Kidney (tissue), 14 donors: Measurements from ENCODE around the gene NDUFV1. TPM values are rescaled to one million over a fixed set of nuclear protein-coding genes. Genes with fewer than 3 reads are reported as not detected.

Experiments
- DNase-seq, 5 donors: peaks; one replicate each; pipeline ENCODE4 v3.0.0-alpha.2; 2013 to 2020
- FAIRE-seq: peaks from 2 replicates; lab custom pipeline; 2012; peaks lifted over from hg19 to GRCh38; lab: Jason Lieb, UNC
- H3K27ac ChIP-seq, 2 donors: one replicate each; pipeline ENCODE4 v1.7.0; 2013; ENCODE audit warnings: low read depth in 2 of 2, low read length in 2 of 2, inconsistent platforms in 1 of 2
- H3K27me3 ChIP-seq: one replicate; pipeline ENCODE4 v1.7.1; 2013; ENCODE audit warnings: low read length, inconsistent platforms; ENCODE audit not compliant: control insufficient read depth, insufficient read depth
- H3K36me3 ChIP-seq, 3 donors: one replicate each; pipeline versions ENCODE4 v1.7.0 to v1.7.1; 2013; ENCODE audit warnings: low read length in 3 of 3, control low read depth in 1 of 3, inconsistent platforms in 1 of 3; ENCODE audit not compliant: insufficient read depth in 3 of 3, control insufficient read depth in 2 of 3
- H3K4me1 ChIP-seq, 3 donors: one replicate each; pipeline versions ENCODE4 v1.7.0 to v1.7.1; 2013; ENCODE audit warnings: low read length in 3 of 3, inconsistent platforms in 1 of 3, low read depth in 1 of 3; ENCODE audit not compliant: control insufficient read depth in 2 of 3, insufficient read depth in 2 of 3
- H3K4me3 ChIP-seq, 3 donors: one replicate each; pipeline versions ENCODE4 v1.7.0 to v1.8.1; 2013; ENCODE audit warnings: low read length in 3 of 3, control low read depth in 1 of 3, inconsistent platforms in 1 of 3
- H3K9ac ChIP-seq, 3 donors: one replicate each; pipeline versions ENCODE4 v1.7.0 to v1.7.1; 2013; ENCODE audit warnings: low read length in 3 of 3, control low read depth in 1 of 3, inconsistent platforms in 1 of 3
- H3K9me3 ChIP-seq, 3 donors: one replicate each; pipeline versions ENCODE4 v1.7.0 to v1.7.1; 2013; ENCODE audit warnings: low read length in 3 of 3, control low read depth in 1 of 3, inconsistent platforms in 1 of 3; ENCODE audit not compliant: control insufficient read depth in 2 of 3, insufficient read depth in 1 of 3
- CTCF ChIP-seq: IDR thresholded peaks from 3 replicates; pipeline ENCODE4 v1.5.1; 2012; ENCODE audit warnings: mild to moderate bottlenecking, moderate library complexity, borderline replicate concordance; ENCODE audit not compliant: insufficient read depth; ENCODE audit errors: extremely low read depth
- intact Hi-C: fragments of 100-400 bp; cut with DNase I; formaldehyde crosslinking; loops from one replicate; pipeline ENCODE4 v1.11.1; 2022
- polyA plus RNA-seq: library from polyadenylated mRNA; stranded (reverse); fragments of 350-450 nt; fragmentation: Illumina TruSeq; extraction: RNeasy Lipid Tissue Mini Kit (QIAGEN cat#74804); gene quantifications from one replicate; pipeline ENCODE4 v1.2.3, GENCODE V29; 2014; ENCODE audit warnings: low read depth, low replicate concordance; ENCODE audit not compliant: insufficient read depth
- total RNA-seq: library from RNA; stranded (reverse); fragmentation: NEBNext Ultra II Directional; extraction: Animal tissue kit (Norgen Biotek cat#: 25700); gene quantifications from one replicate; pipeline ENCODE4 v1.2.1, GENCODE V29; 2021
- donor health status: control.
- donor health status: control.
- donor health status: control.
- donor health status: control.
- donor health status: control.
- donor health status: DM: yes; HTN: yes; CAD: no.
- donor health status: Normal renal cell carcinoma (clear cell type).

NDUFV1 gene
- total and polyA plus RNA-seq, 2 donors from 2014 or later, result 191 to 395 TPM

- DNase-seq (peak in 1 of 5 donors; percentile 65), FAIRE-seq (no peak)
- Histone ChIP-seq H3K4me1 (no peaks in the 10 kb centered on the region), H3K9me3 (no peaks in the 10 kb centered on the region), H3K9ac (no peak overlapping the region), H3K27ac (no peak overlapping the region), H3K27me3 (no peaks in the 10 kb centered on the region), H3K4me3 (no peak overlapping the region), H3K36me3 (no peaks in the 10 kb centered on the region)
- intact Hi-C loops, result no loop called here
- no peak for TF ChIP-seq CTCF
Observed at GRCh38 chr11:67638535-67639437, 32.0 kb downstream of the NDUFV1 start.

DNA sequence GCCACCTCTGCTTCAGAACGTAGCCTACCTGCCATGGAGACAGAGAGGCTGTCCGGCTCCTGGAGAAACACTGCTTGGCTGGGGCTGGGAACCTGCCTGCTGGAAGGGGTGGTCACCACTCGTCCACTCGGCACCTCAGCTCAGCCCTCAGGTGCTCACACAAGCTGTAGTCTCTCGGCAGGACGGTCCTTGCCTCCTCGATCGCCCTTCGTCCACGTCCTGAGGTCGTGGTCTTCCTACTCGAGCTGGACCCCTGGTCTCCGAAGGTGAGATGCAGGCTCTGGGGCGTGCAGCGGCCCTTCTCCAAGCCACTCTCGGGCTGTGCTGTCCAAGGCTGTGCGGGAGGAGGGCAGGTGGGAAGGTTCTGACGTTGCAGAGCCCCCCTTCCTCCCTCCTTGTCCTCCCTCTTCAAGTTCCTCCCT lies 32.7 kb downstream of the NDUFV1 start, which contains the start of gene TBX10:
Gene TBX10 (minus strand): TSS at position 326 of the 422 bp plus-strand sequence. CDS start 291 bp downstream, at position 35.
- FAIRE-seq (no peak), DNase-seq (peak in 1 of 5 donors; percentile 66)
- Histone ChIP-seq H3K9ac (no peak within 1 kb of the TSS), H3K4me1 (no peaks in the 10 kb centered on the region), H3K27ac (no peak within 1 kb of the TSS), H3K27me3 (no peaks in the 10 kb centered on the region), H3K36me3 (no peaks in the 10 kb centered on the region), H3K9me3 (no peaks in the 10 kb centered on the region), H3K4me3 (no peak within 1 kb of the TSS)
- intact Hi-C loops, result no loop called here
- no peak for TF ChIP-seq CTCF

GRCh38 chr11:67640021-67640757 lies 33.5 kb downstream of the NDUFV1 start:
- intact Hi-C loops, result no loop called here
- no peak overlapping the region for H3K27ac ChIP-seq
- peak; percentile 64 to 82 (median 72) for DNase-seq
- H3K36me3 ChIP-seq, result no peaks in the 10 kb centered on the region
- peak; percentile 59 for TF ChIP-seq CTCF
- H3K27me3 ChIP-seq, result no peaks in the 10 kb centered on the region
- H3K9ac ChIP-seq, result no peak overlapping the region
- no peak overlapping the region for H3K4me3 ChIP-seq
- H3K9me3 ChIP-seq, result no peaks in the 10 kb centered on the region
- no peak for FAIRE-seq
- H3K4me1 ChIP-seq, result no peaks in the 10 kb centered on the region
